ENCODE results near the gene RASA3. TPM values are rescaled to one million over a fixed set of nuclear protein-coding genes. Genes with fewer than 3 reads are reported as not detected.

The RASA3 gene
- total and polyA plus RNA-seq, 2 of the 8 experiments (the other 6 are each of a cell fraction or from before 2014, with no cell fraction given): 7.5 to 21.9 TPM

GRCh38 chr13:113960276-113960948, 172.0 kb downstream of the RASA3 start:
- H3K4me1 ChIP-seq (replicated peaks in 1 of 4; ENCODE audit: control insufficient read depth in 3 of 4, insufficient read depth in 4 of 4, low read length in 3 of 4): no peaks in the 10 kb centered on the region
- H3K9ac ChIP-seq (replicated peaks in 1 of 4; ENCODE audit: extremely low read depth in 1 of 4, low read depth in 3 of 4, low read length in 3 of 4): no peak overlapping the region
- H4K8ac ChIP-seq (ENCODE audit: extremely low read depth, insufficient read depth, low read length): no peak overlapping the region
- ChIA-PET CTCF (ENCODE audit: partially characterized antibody) (interaction anchor here (1.1 to 1.3 kb wide), 2 partner anchors 56 to 266 kb away, joined by 3 read pairs; no protein-coding TSS in a partner anchor), POLR2A (ENCODE audit: partially characterized antibody) (no interaction called here)
- no peak overlapping the region for H3K56ac ChIP-seq (replicated peaks; ENCODE audit: insufficient read length, low read depth, low read length)
- no peak overlapping the region for H2AFZ ChIP-seq (ENCODE audit: low read length)
- no peaks in the 10 kb centered on the region for H4K20me1 ChIP-seq (replicated peaks in 1 of 2; ENCODE audit: control insufficient read depth in 1 of 2, insufficient read depth in 2 of 2, low read length in 2 of 2)
- H3K27me3 ChIP-seq (replicated peaks in 1 of 4; ENCODE audit: control insufficient read depth in 3 of 4, extremely low read depth in 1 of 4, insufficient read depth in 3 of 4, low read length in 3 of 4): no peaks in the 10 kb centered on the region
- H2AK5ac ChIP-seq (ENCODE audit: low read depth, low read length): no peak overlapping the region
- no peak for DNase-seq (ENCODE audit: low read depth in 1 of 2, low spot score in 2 of 2)
- H3K4me2 ChIP-seq (ENCODE audit: insufficient read depth in 1 of 2, low read depth in 2 of 2, low read length in 2 of 2): no peak overlapping the region
- no peak overlapping the region for H2BK15ac ChIP-seq (ENCODE audit: low read length)
- H4K5ac ChIP-seq (ENCODE audit: insufficient read length, low read depth, low read length): no peak overlapping the region
- no peak overlapping the region for H3K27ac ChIP-seq (ENCODE audit: low read depth, low read length)
- H3K4me3 ChIP-seq (ENCODE audit: extremely low read depth in 1 of 4, insufficient read depth in 2 of 4, low read depth in 3 of 4, low read length in 4 of 4): no peak overlapping the region
- H2BK5ac ChIP-seq (ENCODE audit: low read depth, low read length): no peak overlapping the region
- H3K79me2 ChIP-seq (ENCODE audit: control insufficient read depth in 1 of 2, insufficient read depth in 2 of 2, low read length in 2 of 2): no peaks in the 10 kb centered on the region
- 76% methylated on average over 6 of the region's 6 CpGs; no CpG with 5 or more reads in 1 of the 2 experiments for WGBS, 2 experiments (ENCODE audit: extremely low coverage in 1 of 2, insufficient coverage in 1 of 2, insufficient read length in 1 of 2, insufficient replicate concordance in 2 of 2, low coverage in 1 of 2, low lambda C conversion rate in 2 of 2, missing lambda C conversion rate in 1 of 2)
- peaks cover under 1% of the 10 kb centered on the region; the same call in 1 of the 2 replicates for H3K23me2 ChIP-seq (ENCODE audit: low read depth, low read length)
- no peak overlapping the region for H3K18ac ChIP-seq (ENCODE audit: extremely low read depth, low read length)
- H3K4ac ChIP-seq (replicated peaks; ENCODE audit: insufficient read length, low read depth, low read length): no peak overlapping the region
- no peak overlapping the region for H4K91ac ChIP-seq (replicated peaks; ENCODE audit: insufficient read length, low read length)
- no peak for FAIRE-seq
- no peaks in the 10 kb centered on the region for H3K36me3 ChIP-seq (ENCODE audit: control insufficient read depth in 2 of 4, insufficient read depth in 4 of 4, low read length in 3 of 4)
- no peak overlapping the region for H3K14ac ChIP-seq (ENCODE audit: insufficient read length)
- H2BK120ac ChIP-seq (replicated peaks; ENCODE audit: low read depth, low read length): no peak overlapping the region
- no peak overlapping the region for H3K23ac ChIP-seq (ENCODE audit: insufficient read length)
- no peak overlapping the region for H2BK20ac ChIP-seq (ENCODE audit: low read length)
- no peaks in the 10 kb centered on the region for H3K79me1 ChIP-seq (ENCODE audit: low read depth, low read length)
- no peak overlapping the region for H2BK12ac ChIP-seq (ENCODE audit: low read depth, low read length)
- peaks cover 35 to 77% of the 10 kb centered on the region in 2 experiments; a peak in 3 of 4 replicates for H3K9me3 ChIP-seq (ENCODE audit: insufficient read depth in 2 of 2, low read depth in 1 of 2, low read length in 1 of 2)
- TF ChIP-seq TAF1 (IDR thresholded peaks at IDR 0.05; ENCODE audit: low read depth, low read length) (no peak), HDAC2 (IDR thresholded peaks at IDR 0.05; ENCODE audit: borderline replicate concordance in 1 of 2, low read depth in 2 of 2, low read length in 2 of 2) (no peak), SP2 (IDR thresholded peaks at IDR 0.05; ENCODE audit: low read length) (no peak), CTCF (IDR thresholded peaks at IDR 0.05; ENCODE audit: control extremely low read depth in 1 of 3, insufficient read depth in 1 of 3, low read depth in 1 of 3, low read length in 3 of 3) (no peak), SP4 (IDR thresholded peaks at IDR 0.05; ENCODE audit: low read length) (no peak), RAD21 (IDR thresholded peaks at IDR 0.05 in 1 of 2, conservative IDR thresholded peaks at IDR 0.05 in 1 of 2; ENCODE audit: low read depth in 2 of 2, low read length in 2 of 2) (no peak), PHF8 (conservative IDR thresholded peaks at IDR 0.05; ENCODE audit: low read depth, low read length) (no peak), SIRT6 (IDR thresholded peaks at IDR 0.05; ENCODE audit: low read length) (no peak), RXRA (IDR thresholded peaks at IDR 0.05; ENCODE audit: insufficient read depth, low read depth, low read length) (no peak), HDAC6 (IDR thresholded peaks at IDR 0.05; ENCODE audit: low read depth, low read length) (no peak)
